ENCODE results near the gene TNFRSF9.
"Not testable (repeated sequence)": the region's sequence is repeated elsewhere in the genome, so short reads cannot be mapped to it uniquely, and the experiment has no call there.

The TNFRSF9 gene

GRCh38 chr1:7940745-7941436, at the start of gene TNFRSF9:
Gene TNFRSF9, minus strand, starts transcription at chr1:7940839. Its CDS starts 845 bp downstream, at chr1:7939994.
- DNase-seq, result peak; percentile 63

- DNase-seq, result peak; percentile 20
These were observed 49.3 kb upstream of the TNFRSF9 start for GRCh38 chr1:7989762-7990428.

GRCh38 chr1:7988576-7988975, 47.9 kb upstream of the TNFRSF9 start:
- peak; percentile 46 for DNase-seq

GRCh38 chr1:7987528-7987927, 46.9 kb upstream of the TNFRSF9 start:
- DNase-seq, result no peak

GRCh38 chr1:7985851-7986612, 45.4 kb upstream of the TNFRSF9 start:
- no peak for DNase-seq

- no peak for DNase-seq
These were observed 44.2 kb upstream of the TNFRSF9 start for GRCh38 chr1:7984811-7985210.

- DNase-seq, result no peak
These were observed 42.6 kb upstream of the TNFRSF9 start for GRCh38 chr1:7983086-7983778.

- no peak for DNase-seq
These were observed 40.3 kb upstream of the TNFRSF9 start for GRCh38 chr1:7980984-7981383.

GRCh38 chr1:7975212-7975865, 34.7 kb upstream of the TNFRSF9 start:
- peak; percentile 78 for DNase-seq

- DNase-seq, result no peak
These were observed 32.4 kb upstream of the TNFRSF9 start for GRCh38 chr1:7973086-7973485.

GRCh38 chr1:7972285-7972684, 31.6 kb upstream of the TNFRSF9 start:
- no peak for DNase-seq

- DNase-seq, result no peak
These were observed 30.4 kb upstream of the TNFRSF9 start for GRCh38 chr1:7971024-7971423.

GRCh38 chr1:7970246-7970645, 29.6 kb upstream of the TNFRSF9 start:
- DNase-seq, result no peak

- no peak for DNase-seq
These were observed 27.0 kb upstream of the TNFRSF9 start for GRCh38 chr1:7967651-7968050.

- no peak for DNase-seq
These were observed 26.6 kb upstream of the TNFRSF9 start for GRCh38 chr1:7967196-7967595.

GRCh38 chr1:7964476-7964875, 23.8 kb upstream of the TNFRSF9 start:
- DNase-seq, result no peak

- DNase-seq, result not testable (repeated sequence)
These were observed 23.2 kb upstream of the TNFRSF9 start for GRCh38 chr1:7963841-7964240.

- not testable (repeated sequence) for DNase-seq
These were observed 22.7 kb upstream of the TNFRSF9 start for GRCh38 chr1:7963378-7963730.

- no peak for DNase-seq
These were observed 22.2 kb upstream of the TNFRSF9 start for GRCh38 chr1:7962636-7963377.

GRCh38 chr1:7962014-7962335, 21.3 kb upstream of the TNFRSF9 start:
- DNase-seq, result no peak

- DNase-seq, result peak; percentile 100
These were observed 20.8 kb upstream of the TNFRSF9 start, which contains the start of gene PARK7 for GRCh38 chr1:7961216-7962013. Gene PARK7, plus strand, starts transcription at chr1:7961711. Its CDS starts 1,075 bp downstream, at chr1:7962786.

Data from EL (cell line).